ENCODE measurements around the gene TECPR2. TPM values are rescaled to one million over a fixed set of nuclear protein-coding genes. Genes with fewer than 3 reads are reported as not detected.

TECPR2 gene
- total and polyA plus RNA-seq, 2 of the 13 experiments (the other 11 are each of a cell fraction or from before 2014, with no cell fraction given): 3.5 to 5.7 TPM

GRCh38 chr14:102319351-102320032, 43.2 kb upstream of the TECPR2 start, which contains the start of gene ZNF839 (continued):
- TF ChIP-seq ZNF280D (CRISPR knock-in tag; IDR thresholded peaks at IDR 0.05) (no peak), ZSCAN12 (CRISPR knock-in tag; IDR thresholded peaks at IDR 0.05) (no peak), ZNF430 (CRISPR knock-in tag; IDR thresholded peaks at IDR 0.05) (no peak), ISX (CRISPR knock-in tag; conservative IDR thresholded peaks at IDR 0.05) (no peak), ARID4A (CRISPR knock-in tag; IDR thresholded peaks at IDR 0.05; ENCODE audit: borderline replicate concordance) (peak; percentile 59; the same call in 1 of the 2 replicates), BORCS8-MEF2B (CRISPR knock-in tag; IDR thresholded peaks at IDR 0.05) (no peak), ZNF687 (CRISPR knock-in tag; IDR thresholded peaks at IDR 0.05) (peak; percentile 68), TFDP2 (CRISPR knock-in tag; IDR thresholded peaks at IDR 0.05) (peak; percentile 55; the same call in 1 of the 2 replicates), UBTF (CRISPR knock-in tag; IDR thresholded peaks at IDR 0.05) (peak; percentile 70), ARNTL (CRISPR knock-in tag; IDR thresholded peaks at IDR 0.05) (no peak), ZNF704 (CRISPR knock-in tag; IDR thresholded peaks at IDR 0.05; ENCODE audit: borderline replicate concordance) (no peak)
